Liver (tissue), 9 donors: ENCODE measurements around the gene AGMAT. TPM values are rescaled to one million over a fixed set of nuclear protein-coding genes. Genes with fewer than 3 reads are reported as not detected.

Experiments
- DNase-seq: peaks from one replicate; pipeline ENCODE4 v3.0.0-alpha.2; 2017; ENCODE audit warnings: low spot score
- H3K27ac ChIP-seq, 2 donors: one replicate each; pipeline ENCODE4 v1.7.0; 2013; ENCODE audit warnings: inconsistent platforms in 2 of 2, low read length in 2 of 2, control low read depth in 1 of 2, low read depth in 1 of 2, mild to moderate bottlenecking in 1 of 2
- H3K27me3 ChIP-seq, 4 donors: one replicate each; pipeline versions ENCODE4 v1.6.1 to v1.7.0; 2013; ENCODE audit warnings: low read length in 3 of 4, inconsistent platforms in 1 of 4, mild to moderate bottlenecking in 1 of 4, moderate library complexity in 1 of 4; ENCODE audit not compliant: control insufficient read depth in 4 of 4, insufficient read depth in 4 of 4
- H3K36me3 ChIP-seq, 4 donors: one replicate each; pipeline versions ENCODE4 v1.6.1 to v1.7.0; 2013; ENCODE audit warnings: low read length in 3 of 4, mild to moderate bottlenecking in 3 of 4, low read depth in 1 of 4, moderate library complexity in 1 of 4; ENCODE audit not compliant: control insufficient read depth in 4 of 4, insufficient read depth in 3 of 4
- H3K4me1 ChIP-seq, 4 donors: one replicate each; pipeline versions ENCODE4 v1.6.1 to v1.7.0; 2013; ENCODE audit warnings: low read length in 3 of 4, mild to moderate bottlenecking in 3 of 4, moderate library complexity in 1 of 4; ENCODE audit not compliant: control insufficient read depth in 4 of 4, insufficient read depth in 4 of 4
- H3K4me3 ChIP-seq, 3 donors: one replicate each; pipeline versions ENCODE4 v1.6.1 to v1.7.0; 2013; ENCODE audit warnings: low read length in 3 of 3, control low read depth in 1 of 3, low read depth in 1 of 3, mild to moderate bottlenecking in 1 of 3
- H3K9ac ChIP-seq, 2 donors: one replicate each; pipeline ENCODE4 v1.7.0; 2013; ENCODE audit warnings: low read length in 2 of 2, mild to moderate bottlenecking in 2 of 2, moderate library complexity in 2 of 2, control low read depth in 1 of 2, low read depth in 1 of 2
- H3K9me3 ChIP-seq, 4 donors: one replicate each; pipeline versions ENCODE4 v1.6.1 to v1.7.0; 2013; ENCODE audit warnings: low read length in 3 of 4; ENCODE audit not compliant: control insufficient read depth in 4 of 4
- EGR1 ChIP-seq, 2 donors: IDR thresholded peaks; 2 replicates each; pipeline ENCODE4 v1.6.1; 2016 to 2018; ENCODE audit warnings: antibody characterized with exemption in 2 of 2, low read depth in 2 of 2
- FOXA1 ChIP-seq: IDR thresholded peaks from 2 replicates; pipeline ENCODE4 v1.6.1; 2016; ENCODE audit warnings: antibody characterized with exemption
- FOXA2 ChIP-seq: IDR thresholded peaks from 2 replicates; pipeline ENCODE4 v1.6.1; 2016; ENCODE audit warnings: antibody characterized with exemption
- GABPA ChIP-seq, 2 donors: IDR thresholded peaks in 1 of 2; conservative IDR thresholded peaks in 1 of 2; 2 replicates each; pipeline ENCODE4 v1.6.1; 2016; ENCODE audit warnings: antibody characterized with exemption in 2 of 2, mild to moderate bottlenecking in 1 of 2, moderate library complexity in 1 of 2
- HNF4A ChIP-seq, 2 donors: conservative IDR thresholded peaks; 2 replicates each; pipeline ENCODE4 v1.6.1; 2016; ENCODE audit warnings: antibody characterized with exemption in 2 of 2, mild to moderate bottlenecking in 2 of 2
- HNF4G ChIP-seq: IDR thresholded peaks from 2 replicates; pipeline ENCODE4 v1.6.1; 2016; ENCODE audit warnings: antibody characterized with exemption
- JUND ChIP-seq, 2 donors: IDR thresholded peaks; 2 replicates each; pipeline ENCODE4 v1.6.1; 2016; ENCODE audit warnings: antibody characterized with exemption in 2 of 2
- NR2F2 ChIP-seq: IDR thresholded peaks from 2 replicates; pipeline ENCODE4 v1.6.1; 2016; ENCODE audit warnings: antibody characterized with exemption
- RAD21 ChIP-seq, 2 donors: IDR thresholded peaks; 2 replicates each; pipeline ENCODE4 v1.6.1; 2016; ENCODE audit warnings: antibody characterized with exemption in 2 of 2, mild to moderate bottlenecking in 2 of 2
- RXRA ChIP-seq, 2 donors: IDR thresholded peaks; 2 replicates each; pipeline ENCODE4 v1.6.1; 2017 to 2018; ENCODE audit warnings: antibody characterized with exemption in 2 of 2, mild to moderate bottlenecking in 1 of 2
- SP1 ChIP-seq: IDR thresholded peaks from 2 replicates; pipeline ENCODE4 v1.6.1; 2018; ENCODE audit warnings: antibody characterized with exemption, mild to moderate bottlenecking
- TAF1 ChIP-seq: conservative IDR thresholded peaks from 2 replicates; pipeline ENCODE4 v1.6.1; 2016; ENCODE audit warnings: antibody characterized with exemption, mild to moderate bottlenecking
- YY1 ChIP-seq: IDR thresholded peaks from 2 replicates; pipeline ENCODE4 v1.6.1; 2016; ENCODE audit warnings: antibody characterized with exemption, mild to moderate bottlenecking
- WGBS: extraction: QIAGEN DNeasy Blood & Tissue Kit; methylation state at CpG from one replicate; pipeline ENCODE4 v1.1.7; 2013; 5-methylcytosine and 5-hydroxymethylcytosine counted together
- polyA plus RNA-seq, 2 donors: library from polyadenylated mRNA; stranded (reverse) in 1 of 2; unstranded in 1 of 2; fragments of 200-250 nt in 1 of 2; fragments of >200 nt in 1 of 2; fragmentation: Nextera tagmentation in 1 of 2; extraction: Ambion mirVana in 1 of 2; gene quantifications; one replicate each; pipeline versions ENCODE4 v1.2.1 to v1.2.3, GENCODE V29; 2013 to 2015
- total RNA-seq, 2 donors: library from RNA; depleted of rRNA; stranded (reverse); fragments of >200 nt; gene quantifications; one replicate each; pipeline ENCODE4 v1.2.3, GENCODE V29; 2014
- TF ChIP-seq, protein P1 (sequence below): IDR thresholded peaks from 2 replicates; pipeline ENCODE4 v1.6.1; 2016; ENCODE audit warnings: antibody characterized with exemption
- TF ChIP-seq, protein P2 (sequence below): IDR thresholded peaks from 2 replicates; pipeline ENCODE4 v1.6.1; 2016; ENCODE audit warnings: antibody characterized with exemption
- TF ChIP-seq, protein P3 (sequence below): fragments of 150-350 bp; IDR thresholded peaks from 2 replicates; pipeline ENCODE4 v1.5.1; 2017; ENCODE audit warnings: improper control_type of control experiment, low read depth, low read length; ENCODE audit not compliant: missing input control
- donor health status: healthy.
- donor health status: healthy.
- donor health status: healthy.
- donor health status: healthy.
- donor health status: healthy.

The AGMAT gene
- total and polyA plus RNA-seq, 4 donors, result 31.9 to 83.6 (median 40.6) TPM

DNA sequence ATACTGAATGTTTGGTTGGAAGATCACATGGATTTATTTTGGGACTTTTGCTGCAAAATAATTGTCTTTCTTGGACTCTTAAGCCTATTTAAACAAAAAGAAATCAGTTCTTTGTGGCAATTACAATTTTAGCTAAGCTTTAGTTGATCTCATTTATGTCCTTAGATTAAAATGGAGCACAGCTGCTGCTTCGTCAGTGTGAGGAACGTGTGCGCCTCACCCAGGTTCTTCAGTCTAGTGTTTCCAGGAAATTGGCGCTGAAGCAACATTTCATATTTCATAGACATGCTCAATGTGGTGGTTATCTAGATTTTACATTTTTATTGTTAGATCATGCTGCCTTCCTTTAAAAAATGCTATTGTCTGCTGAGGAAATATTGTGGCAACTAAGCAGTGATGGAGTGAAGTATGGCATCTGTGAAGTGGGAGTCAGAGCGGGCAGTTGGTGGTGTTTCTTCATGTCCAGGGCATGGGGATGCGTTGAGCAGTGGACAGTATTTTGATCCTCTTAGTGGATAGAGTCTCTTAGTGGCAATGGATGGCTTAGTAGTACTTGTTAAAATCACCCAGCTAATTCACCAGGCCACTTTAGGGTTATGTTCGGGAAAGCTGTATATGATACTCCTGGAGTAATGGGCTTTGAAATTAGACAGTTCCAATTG lies 38.0 kb upstream of the AGMAT start:
- Histone ChIP-seq H3K4me3 (no peak overlapping the region), H3K36me3 (peaks cover 2 to 14% (median 7%) of the 10 kb centered on the region in 4 donors), H3K4me1 (peaks cover 11 to 79% (median 59%) of the 10 kb centered on the region in 4 donors), H3K27me3 (no peaks in the 10 kb centered on the region), H3K9ac (no peak overlapping the region), H3K9me3 (no peaks in the 10 kb centered on the region), H3K27ac (no peak overlapping the region)
- TF ChIP-seq FOXA1 (no peak), YY1 (no peak), TAF1 (no peak), JUND (IDR thresholded peaks at IDR 0.05) (no peak), HNF4A (conservative IDR thresholded peaks at IDR 0.05) (no peak), GABPA (IDR thresholded peaks at IDR 0.05 in 1 of 2, conservative IDR thresholded peaks at IDR 0.05 in 1 of 2) (no peak), RAD21 (IDR thresholded peaks at IDR 0.05) (no peak), RXRA (IDR thresholded peaks at IDR 0.05) (no peak), EGR1 (IDR thresholded peaks at IDR 0.05; ENCODE audit: low read depth in 2 of 2) (no peak), SP1 (no peak), NR2F2 (no peak), HNF4G (no peak)
- TF ChIP-seq, protein P1, sequence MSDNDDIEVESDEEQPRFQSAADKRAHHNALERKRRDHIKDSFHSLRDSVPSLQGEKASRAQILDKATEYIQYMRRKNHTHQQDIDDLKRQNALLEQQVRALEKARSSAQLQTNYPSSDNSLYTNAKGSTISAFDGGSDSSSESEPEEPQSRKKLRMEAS, result no peak
- TF ChIP-seq, protein P2, sequence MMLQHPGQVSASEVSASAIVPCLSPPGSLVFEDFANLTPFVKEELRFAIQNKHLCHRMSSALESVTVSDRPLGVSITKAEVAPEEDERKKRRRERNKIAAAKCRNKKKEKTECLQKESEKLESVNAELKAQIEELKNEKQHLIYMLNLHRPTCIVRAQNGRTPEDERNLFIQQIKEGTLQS, result no peak
- no peak for DNase-seq
- WGBS, result 88% methylated on average over 7 of the region's 7 CpGs

DNA sequence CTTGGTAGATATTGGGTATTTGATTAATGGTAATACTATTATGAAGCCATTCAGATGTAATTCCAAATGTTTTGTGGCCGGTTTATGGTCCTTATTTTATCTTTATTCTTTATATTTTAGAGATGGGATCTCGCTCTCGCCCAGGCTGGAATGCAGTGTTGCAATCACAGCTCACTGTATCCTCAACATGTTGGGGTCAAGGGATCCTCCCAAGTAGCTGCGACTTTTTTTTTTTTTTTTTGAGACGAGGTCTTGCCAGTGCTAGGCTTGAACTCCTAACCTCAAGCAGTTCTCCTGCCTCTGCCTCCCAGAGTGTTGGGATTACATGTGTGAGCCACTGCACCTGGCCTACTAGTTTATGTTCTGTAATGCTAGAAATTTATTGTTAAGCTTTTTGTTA lies 37.1 kb upstream of the AGMAT start:
- no peak for TF ChIP-seq FOXA2
- peak in 1 of 2 donors; percentile 22 for TF ChIP-seq RXRA (IDR thresholded peaks at IDR 0.05)
- peak in 1 of 2 donors; percentile 11 for TF ChIP-seq HNF4A (conservative IDR thresholded peaks at IDR 0.05)
- WGBS, result 35% methylated on average over 5 of the region's 5 CpGs
- Histone ChIP-seq H3K4me3 (no peak overlapping the region), H3K27me3 (no peaks in the 10 kb centered on the region), H3K27ac (no peak overlapping the region), H3K4me1 (peaks cover 11 to 74% (median 58%) of the 10 kb centered on the region in 4 donors), H3K9me3 (no peaks in the 10 kb centered on the region), H3K36me3 (peaks cover 2 to 7% (median 5%) of the 10 kb centered on the region in 4 donors), H3K9ac (no peak overlapping the region)
- DNase-seq, result no peak

DNA sequence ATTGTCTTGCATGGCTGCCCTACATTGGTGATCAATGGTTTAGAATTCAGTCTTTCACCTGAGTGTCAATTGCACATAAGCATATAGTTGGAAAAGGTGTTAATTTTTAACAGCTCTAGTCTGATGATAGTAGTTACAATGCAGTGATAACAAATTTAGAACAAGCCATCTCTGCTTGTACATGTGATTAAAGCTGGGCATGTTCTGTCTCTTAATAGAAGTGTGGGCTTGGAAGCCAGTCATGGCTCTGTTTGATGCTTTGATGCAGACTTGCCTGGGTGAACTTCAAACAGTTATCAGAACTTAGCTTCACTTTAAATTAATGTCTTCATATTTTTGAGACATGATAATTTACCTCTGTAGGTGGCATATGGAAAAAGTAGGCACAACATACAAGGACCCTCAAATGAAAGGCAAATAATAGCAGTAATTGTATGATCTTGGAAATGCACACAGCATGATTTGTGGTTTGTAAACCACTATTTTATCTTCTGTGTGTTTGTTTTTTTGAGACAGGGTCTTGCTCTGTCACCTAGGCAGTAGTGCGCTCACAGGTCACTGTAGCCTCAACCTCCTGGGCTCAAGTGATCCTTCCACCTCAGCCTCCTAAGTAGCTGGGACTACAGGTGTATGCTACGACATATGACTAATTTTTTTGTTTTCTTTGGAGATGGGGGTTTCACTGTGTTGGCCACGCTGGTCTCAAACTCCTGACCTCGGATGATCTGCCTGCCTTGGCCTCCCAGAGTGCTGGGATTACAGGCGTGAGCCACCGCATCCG lies 36.2 kb upstream of the AGMAT start:
- H3K4me1 ChIP-seq, result peaks cover 14 to 74% (median 58%) of the 10 kb centered on the region in 4 donors
- no peak for DNase-seq
- no peak for TF ChIP-seq TAF1
- TF ChIP-seq NR2F2, result no peak
- no peak for TF ChIP-seq GABPA (IDR thresholded peaks at IDR 0.05 in 1 of 2, conservative IDR thresholded peaks at IDR 0.05 in 1 of 2)
- TF ChIP-seq HNF4A (conservative IDR thresholded peaks at IDR 0.05), result no peak
- TF ChIP-seq, protein P1, result no peak
- TF ChIP-seq, protein P3, sequence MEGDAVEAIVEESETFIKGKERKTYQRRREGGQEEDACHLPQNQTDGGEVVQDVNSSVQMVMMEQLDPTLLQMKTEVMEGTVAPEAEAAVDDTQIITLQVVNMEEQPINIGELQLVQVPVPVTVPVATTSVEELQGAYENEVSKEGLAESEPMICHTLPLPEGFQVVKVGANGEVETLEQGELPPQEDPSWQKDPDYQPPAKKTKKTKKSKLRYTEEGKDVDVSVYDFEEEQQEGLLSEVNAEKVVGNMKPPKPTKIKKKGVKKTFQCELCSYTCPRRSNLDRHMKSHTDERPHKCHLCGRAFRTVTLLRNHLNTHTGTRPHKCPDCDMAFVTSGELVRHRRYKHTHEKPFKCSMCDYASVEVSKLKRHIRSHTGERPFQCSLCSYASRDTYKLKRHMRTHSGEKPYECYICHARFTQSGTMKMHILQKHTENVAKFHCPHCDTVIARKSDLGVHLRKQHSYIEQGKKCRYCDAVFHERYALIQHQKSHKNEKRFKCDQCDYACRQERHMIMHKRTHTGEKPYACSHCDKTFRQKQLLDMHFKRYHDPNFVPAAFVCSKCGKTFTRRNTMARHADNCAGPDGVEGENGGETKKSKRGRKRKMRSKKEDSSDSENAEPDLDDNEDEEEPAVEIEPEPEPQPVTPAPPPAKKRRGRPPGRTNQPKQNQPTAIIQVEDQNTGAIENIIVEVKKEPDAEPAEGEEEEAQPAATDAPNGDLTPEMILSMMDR, result no peak
- TF ChIP-seq SP1, result no peak
- no peak for TF ChIP-seq JUND (IDR thresholded peaks at IDR 0.05)
- H3K27ac ChIP-seq, result no peak overlapping the region
- H3K4me3 ChIP-seq, result no peak overlapping the region
- no peaks in the 10 kb centered on the region for H3K9me3 ChIP-seq
- 93% methylated on average over 7 of the region's 7 CpGs for WGBS
- H3K36me3 ChIP-seq, result peaks cover 0 to 2% (median 0%) of the 10 kb centered on the region in 4 donors
- no peaks in the 10 kb centered on the region for H3K27me3 ChIP-seq
- no peak overlapping the region for H3K9ac ChIP-seq
